ENCODE measurements around the gene CDK3.

GRCh38 chr17:75996665-75997590 is 3.7 kb upstream of the CDK3 start:
- TF ChIP-seq CTCF (IDR thresholded peaks at IDR 0.05): no peak
- TF ChIP-seq SIN3A (IDR thresholded peaks at IDR 0.05; ENCODE audit: borderline replicate concordance, insufficient read depth, low read depth, low read length): no peak
- TF ChIP-seq REST (IDR thresholded peaks at IDR 0.05; ENCODE audit: insufficient read depth in 1 of 2, low read depth in 2 of 2, low read length in 1 of 2): no peak
- no peak for TF ChIP-seq TCF7L2 (IDR thresholded peaks at IDR 0.05; ENCODE audit: low read depth, low read length)
